Gastrocnemius medialis (tissue), 4 donors: Measurements from ENCODE around the gene ARSI.

Source experiments
- POLR2A ChIP-seq, 2 donors: fragments of 450-650 bp; IDR thresholded peaks; one replicate each; pipeline ENCODE4 v1.6.1; 2017; ENCODE audit warnings: antibody characterized with exemption in 2 of 2, mild to moderate bottlenecking in 2 of 2, moderate library complexity in 2 of 2
- TF ChIP-seq, protein P1 (sequence below), 5 experiments: fragments of 450-650 bp in 3 of 5; fragments of 200-600 bp in 2 of 5; sonication (generic) in 2 of 5; IDR thresholded peaks in 4 of 5; conservative IDR thresholded peaks in 1 of 5; 1 replicate in 4 of 5; 2 replicates in 1 of 5; pipeline ENCODE4 v1.5.1; 2016 to 2019; ENCODE audit warnings: antibody characterized with exemption in 5 of 5, mild to moderate bottlenecking in 3 of 5, moderate library complexity in 3 of 5

DNA sequence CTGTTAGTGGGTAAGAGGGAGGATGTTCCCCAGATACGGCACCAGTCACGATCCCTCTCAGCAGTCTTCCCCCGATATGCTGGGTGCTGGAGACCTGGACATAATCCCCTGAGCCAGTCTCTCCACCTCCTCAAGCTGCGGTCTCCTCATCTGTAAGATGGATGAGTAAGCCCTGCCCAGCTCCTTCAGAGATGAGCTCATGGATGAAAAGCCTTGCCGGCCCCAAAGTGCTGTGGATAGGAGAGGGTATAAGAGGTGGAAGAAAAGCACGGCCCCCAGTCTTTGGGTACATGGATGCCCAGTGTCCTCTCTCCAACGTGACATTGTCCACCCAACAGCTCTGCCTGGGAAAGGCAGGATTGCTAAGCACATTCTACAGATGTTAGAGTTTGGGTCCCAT is 17.6 kb downstream of the ARSI start:
- TF ChIP-seq POLR2A (IDR thresholded peaks at IDR 0.05): no peak
- TF ChIP-seq, protein P1, sequence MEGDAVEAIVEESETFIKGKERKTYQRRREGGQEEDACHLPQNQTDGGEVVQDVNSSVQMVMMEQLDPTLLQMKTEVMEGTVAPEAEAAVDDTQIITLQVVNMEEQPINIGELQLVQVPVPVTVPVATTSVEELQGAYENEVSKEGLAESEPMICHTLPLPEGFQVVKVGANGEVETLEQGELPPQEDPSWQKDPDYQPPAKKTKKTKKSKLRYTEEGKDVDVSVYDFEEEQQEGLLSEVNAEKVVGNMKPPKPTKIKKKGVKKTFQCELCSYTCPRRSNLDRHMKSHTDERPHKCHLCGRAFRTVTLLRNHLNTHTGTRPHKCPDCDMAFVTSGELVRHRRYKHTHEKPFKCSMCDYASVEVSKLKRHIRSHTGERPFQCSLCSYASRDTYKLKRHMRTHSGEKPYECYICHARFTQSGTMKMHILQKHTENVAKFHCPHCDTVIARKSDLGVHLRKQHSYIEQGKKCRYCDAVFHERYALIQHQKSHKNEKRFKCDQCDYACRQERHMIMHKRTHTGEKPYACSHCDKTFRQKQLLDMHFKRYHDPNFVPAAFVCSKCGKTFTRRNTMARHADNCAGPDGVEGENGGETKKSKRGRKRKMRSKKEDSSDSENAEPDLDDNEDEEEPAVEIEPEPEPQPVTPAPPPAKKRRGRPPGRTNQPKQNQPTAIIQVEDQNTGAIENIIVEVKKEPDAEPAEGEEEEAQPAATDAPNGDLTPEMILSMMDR (IDR thresholded peaks at IDR 0.05 in 4 of 5, conservative IDR thresholded peaks at IDR 0.05 in 1 of 5): no peak
